Hepatocyte (in vitro differentiated cells): ENCODE measurements around the gene UNG.

Experiments
- EZH2 ChIP-seq: fragments of 200-600 bp; sonication (generic); IDR thresholded peaks from 2 replicates; pipeline ENCODE4 v1.6.1; 2016; ENCODE audit warnings: antibody characterized with exemption, mild to moderate bottlenecking, borderline replicate concordance
- EZH2phosphoT487 ChIP-seq: fragments of 200-600 bp; sonication (generic); IDR thresholded peaks from one replicate; pipeline ENCODE4 v1.6.1; 2018; ENCODE audit warnings: antibody characterized with exemption, mild to moderate bottlenecking, low read depth, moderate library complexity; ENCODE audit not compliant: unreplicated experiment, severe bottlenecking
- TF ChIP-seq, protein P1 (sequence below): fragments of 200-600 bp; sonication (generic); IDR thresholded peaks from 2 replicates; pipeline ENCODE4 v1.5.1; 2016; ENCODE audit warnings: antibody characterized with exemption, mild to moderate bottlenecking; ENCODE audit not compliant: poor library complexity

DNA sequence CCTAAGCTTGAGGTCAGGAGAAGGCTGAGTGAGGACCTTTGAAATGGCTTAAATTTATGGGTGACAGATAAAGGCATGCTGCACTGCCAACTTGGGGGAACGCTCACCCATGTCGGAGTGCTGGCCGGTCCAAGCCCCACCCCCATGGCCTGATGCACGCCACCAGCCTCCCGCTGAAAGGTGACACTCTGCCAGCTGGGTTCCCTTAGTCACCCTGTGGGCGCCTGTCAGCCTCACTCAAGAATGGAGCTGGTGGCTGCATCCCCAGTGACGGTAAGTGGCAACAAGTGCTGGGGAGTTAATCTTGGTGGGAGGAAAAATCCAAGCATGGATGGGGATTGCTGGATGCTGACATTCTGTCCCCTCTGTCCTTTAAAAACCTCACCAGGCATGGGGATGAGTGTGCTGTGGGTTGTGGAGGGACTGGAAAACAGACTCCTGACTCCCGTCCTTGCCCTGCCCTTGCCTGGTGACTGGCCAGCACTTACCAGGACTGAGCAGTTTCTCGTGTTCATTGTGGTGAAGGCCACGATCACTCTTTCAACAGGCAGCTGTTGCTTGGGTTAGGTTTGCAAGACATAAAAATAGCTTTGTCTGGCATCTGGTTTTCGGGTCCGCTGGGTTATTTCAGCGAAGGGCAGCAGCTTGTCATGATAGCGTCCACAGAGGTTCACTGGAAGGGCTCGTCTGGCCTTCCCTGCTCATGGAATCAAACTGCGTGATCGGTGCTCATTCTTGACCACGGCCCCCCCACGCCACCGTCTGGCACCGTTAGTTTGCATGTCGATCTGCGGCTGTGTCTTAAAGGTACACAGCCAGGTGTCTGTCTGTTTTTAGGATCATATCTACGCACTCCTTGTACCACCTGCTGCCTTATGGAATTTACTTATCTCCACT is 34.0 kb downstream of the UNG start:
- TF ChIP-seq, protein P1, sequence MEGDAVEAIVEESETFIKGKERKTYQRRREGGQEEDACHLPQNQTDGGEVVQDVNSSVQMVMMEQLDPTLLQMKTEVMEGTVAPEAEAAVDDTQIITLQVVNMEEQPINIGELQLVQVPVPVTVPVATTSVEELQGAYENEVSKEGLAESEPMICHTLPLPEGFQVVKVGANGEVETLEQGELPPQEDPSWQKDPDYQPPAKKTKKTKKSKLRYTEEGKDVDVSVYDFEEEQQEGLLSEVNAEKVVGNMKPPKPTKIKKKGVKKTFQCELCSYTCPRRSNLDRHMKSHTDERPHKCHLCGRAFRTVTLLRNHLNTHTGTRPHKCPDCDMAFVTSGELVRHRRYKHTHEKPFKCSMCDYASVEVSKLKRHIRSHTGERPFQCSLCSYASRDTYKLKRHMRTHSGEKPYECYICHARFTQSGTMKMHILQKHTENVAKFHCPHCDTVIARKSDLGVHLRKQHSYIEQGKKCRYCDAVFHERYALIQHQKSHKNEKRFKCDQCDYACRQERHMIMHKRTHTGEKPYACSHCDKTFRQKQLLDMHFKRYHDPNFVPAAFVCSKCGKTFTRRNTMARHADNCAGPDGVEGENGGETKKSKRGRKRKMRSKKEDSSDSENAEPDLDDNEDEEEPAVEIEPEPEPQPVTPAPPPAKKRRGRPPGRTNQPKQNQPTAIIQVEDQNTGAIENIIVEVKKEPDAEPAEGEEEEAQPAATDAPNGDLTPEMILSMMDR = no peak
- TF ChIP-seq EZH2 (no peak), EZH2phosphoT487 (no peak)
